ENCODE data around the gene CHRNB1. TPM values are rescaled to one million over a fixed set of nuclear protein-coding genes. Genes with fewer than 3 reads are reported as not detected.

Gene CHRNB1
- total and polyA plus RNA-seq, 10 donors = 7.3 to 12.9 (median 11.3) TPM

Other genes starting within 250 kb of the CHRNB1 start
Only the 30 nearest of the 40 such genes appear.
- 1 to 10 TPM in 6 of 7 donors, under 1 TPM in 1; 0.74 to 6.6 (median 2.4) TPM for gene CLDN7, start 182.6 kb upstream of the CHRNB1 start, total RNA-seq
- 1 to 10 TPM; 2.9 to 6.0 (median 4.3) TPM for gene CLDN7, start 182.6 kb upstream of the CHRNB1 start, polyA plus RNA-seq
- gene SLC2A4, start 163.3 kb upstream of the CHRNB1 start, total RNA-seq = 1 to 10 TPM in 1 of 7 donors, under 1 TPM in 6; 0.39 to 1.6 (median 0.51) TPM
- under 1 TPM; 0.07 to 0.56 (median 0.29) TPM for gene SLC2A4, start 163.3 kb upstream of the CHRNB1 start, polyA plus RNA-seq
- gene YBX2, start 150.4 kb upstream of the CHRNB1 start, total RNA-seq = under 1 TPM in 3 of 7 donors, not detected in 4; 0.11 to 0.40 (median 0.19) TPM
- under 1 TPM; 0.09 to 0.22 (median 0.12) TPM for gene YBX2, start 150.4 kb upstream of the CHRNB1 start, polyA plus RNA-seq
- gene EIF5A, start 137.4 kb upstream of the CHRNB1 start, total RNA-seq = 100 to 1,000 TPM; 117 to 326 (median 244) TPM
- gene EIF5A, start 137.4 kb upstream of the CHRNB1 start, polyA plus RNA-seq = 100 to 1,000 TPM; 310 to 426 (median 376) TPM
- gene GPS2, start 129.7 kb upstream of the CHRNB1 start, total RNA-seq = 100 to 1,000 TPM in 2 of 7 donors, 10 to 100 TPM in 5; 54.1 to 123 (median 65.4) TPM
- gene GPS2, start 129.7 kb upstream of the CHRNB1 start, polyA plus RNA-seq = 10 to 100 TPM; 56.6 to 73.2 (median 70.9) TPM
- gene NEURL4, start 115.7 kb upstream of the CHRNB1 start, total RNA-seq = 10 to 100 TPM; 16.5 to 53.9 (median 44.3) TPM
- gene NEURL4, start 115.7 kb upstream of the CHRNB1 start, polyA plus RNA-seq = 10 to 100 TPM; 17.6 to 48.6 (median 36.3) TPM
- 100 to 1,000 TPM; 118 to 312 (median 208) TPM for gene ACAP1, start 108.5 kb upstream of the CHRNB1 start, total RNA-seq
- gene ACAP1, start 108.5 kb upstream of the CHRNB1 start, polyA plus RNA-seq = 100 to 1,000 TPM; 126 to 266 (median 245) TPM
- 10 to 100 TPM in 1 of 7 donors, 1 to 10 TPM in 6; 7.7 to 10.0 (median 9.1) TPM for gene KCTD11, start 92.9 kb upstream of the CHRNB1 start, total RNA-seq
- gene KCTD11, start 92.9 kb upstream of the CHRNB1 start, polyA plus RNA-seq = 10 to 100 TPM in 1 of 3 donors, 1 to 10 TPM in 2; 5.4 to 12.0 (median 6.0) TPM
- gene TMEM95, start 89.9 kb upstream of the CHRNB1 start, total RNA-seq = not detected
- gene TMEM95, start 89.9 kb upstream of the CHRNB1 start, polyA plus RNA-seq = not detected
- 10 to 100 TPM in 1 of 7 donors, 1 to 10 TPM in 6; 4.2 to 16.2 (median 6.4) TPM for gene TNK1, start 64.0 kb upstream of the CHRNB1 start, total RNA-seq
- gene TNK1, start 64.0 kb upstream of the CHRNB1 start, polyA plus RNA-seq = 1 to 10 TPM; 6.6 to 8.7 (median 8.3) TPM
- 10 to 100 TPM; 34.1 to 63.2 (median 51.1) TPM for gene PLSCR3, start 50.5 kb upstream of the CHRNB1 start, total RNA-seq
- gene PLSCR3, start 50.5 kb upstream of the CHRNB1 start, polyA plus RNA-seq = 10 to 100 TPM; 31.3 to 45.9 (median 33.3) TPM
- 10 to 100 TPM; 39.1 to 82.5 (median 50.3) TPM for gene TMEM256, start 41.0 kb upstream of the CHRNB1 start, total RNA-seq
- gene TMEM256, start 41.0 kb upstream of the CHRNB1 start, polyA plus RNA-seq = 100 to 1,000 TPM; 175 to 193 (median 179) TPM
- 10 to 100 TPM in 6 of 7 donors, 1 to 10 TPM in 1; 8.7 to 23.0 (median 13.0) TPM for gene NLGN2, start 37.2 kb upstream of the CHRNB1 start, total RNA-seq
- 1 to 10 TPM; 2.2 to 6.5 (median 4.3) TPM for gene NLGN2, start 37.2 kb upstream of the CHRNB1 start, polyA plus RNA-seq
- not detected for gene SPEM1, start 24.7 kb upstream of the CHRNB1 start, total RNA-seq
- gene SPEM1, start 24.7 kb upstream of the CHRNB1 start, polyA plus RNA-seq = not detected
- not detected for gene SPEM2, start 19.4 kb upstream of the CHRNB1 start, total RNA-seq
- gene SPEM2, start 19.4 kb upstream of the CHRNB1 start, polyA plus RNA-seq = not detected
- gene SPEM3, start 16.2 kb upstream of the CHRNB1 start, total RNA-seq = not detected
- not detected for gene SPEM3, start 16.2 kb upstream of the CHRNB1 start, polyA plus RNA-seq
- gene TMEM102, start 9.6 kb upstream of the CHRNB1 start, total RNA-seq = 10 to 100 TPM in 5 of 7 donors, 1 to 10 TPM in 2; 7.1 to 17.4 (median 10.9) TPM
- 1 to 10 TPM; 4.7 to 9.8 (median 7.8) TPM for gene TMEM102, start 9.6 kb upstream of the CHRNB1 start, polyA plus RNA-seq
- gene FGF11, start 5.5 kb upstream of the CHRNB1 start, total RNA-seq = 1 to 10 TPM; 1.0 to 5.5 (median 3.2) TPM
- gene FGF11, start 5.5 kb upstream of the CHRNB1 start, polyA plus RNA-seq = 1 to 10 TPM; 1.5 to 3.5 (median 2.0) TPM
- gene ZBTB4, start 34.6 kb downstream of the CHRNB1 start, total RNA-seq = 10 to 100 TPM; 38.7 to 68.8 (median 46.5) TPM
- 10 to 100 TPM; 10.5 to 23.7 (median 12.3) TPM for gene ZBTB4, start 34.6 kb downstream of the CHRNB1 start, polyA plus RNA-seq
- gene SLC35G6, start 36.4 kb downstream of the CHRNB1 start, total RNA-seq = not detected
- under 1 TPM in 1 of 3 donors, not detected in 2; 0.13 TPM for gene SLC35G6, start 36.4 kb downstream of the CHRNB1 start, polyA plus RNA-seq
- 100 to 1,000 TPM; 108 to 196 (median 173) TPM for gene POLR2A, start 39.3 kb downstream of the CHRNB1 start, total RNA-seq
- gene POLR2A, start 39.3 kb downstream of the CHRNB1 start, polyA plus RNA-seq = 10 to 100 TPM in 1 of 3 donors, 1 to 10 TPM in 2; 8.2 to 26.0 (median 8.8) TPM
- 10 to 100 TPM; 37.4 to 64.6 (median 60.5) TPM for gene TNFSF12, start 104.0 kb downstream of the CHRNB1 start, total RNA-seq
- gene TNFSF12, start 104.0 kb downstream of the CHRNB1 start, polyA plus RNA-seq = 10 to 100 TPM; 46.5 to 65.0 (median 49.3) TPM
- gene TNFSF13, start 113.7 kb downstream of the CHRNB1 start, total RNA-seq = 10 to 100 TPM; 14.5 to 54.0 (median 31.6) TPM
- gene TNFSF13, start 113.7 kb downstream of the CHRNB1 start, polyA plus RNA-seq = 10 to 100 TPM; 19.9 to 23.4 (median 20.5) TPM
- 10 to 100 TPM; 36.3 to 71.7 (median 42.9) TPM for gene SENP3, start 116.9 kb downstream of the CHRNB1 start, total RNA-seq
- 10 to 100 TPM; 43.1 to 52.7 (median 45.6) TPM for gene SENP3, start 116.9 kb downstream of the CHRNB1 start, polyA plus RNA-seq
- gene CD68, start 134.6 kb downstream of the CHRNB1 start, total RNA-seq = 100 to 1,000 TPM; 177 to 387 (median 271) TPM
- 100 to 1,000 TPM in 1 of 3 donors, 10 to 100 TPM in 2; 52.5 to 236 (median 86.1) TPM for gene CD68, start 134.6 kb downstream of the CHRNB1 start, polyA plus RNA-seq
- 100 to 1,000 TPM in 1 of 7 donors, 10 to 100 TPM in 6; 35.5 to 163 (median 51.2) TPM for gene MPDU1, start 138.8 kb downstream of the CHRNB1 start, total RNA-seq
- 10 to 100 TPM; 42.7 to 73.0 (median 59.5) TPM for gene MPDU1, start 138.8 kb downstream of the CHRNB1 start, polyA plus RNA-seq
- 1 to 10 TPM in 1 of 7 donors, under 1 TPM in 2, not detected in 4; 0.41 to 1.7 (median 0.64) TPM for gene SOX15, start 145.0 kb downstream of the CHRNB1 start, total RNA-seq
- under 1 TPM; 0.20 to 0.44 (median 0.32) TPM for gene SOX15, start 145.0 kb downstream of the CHRNB1 start, polyA plus RNA-seq
- 10 to 100 TPM; 17.7 to 29.3 (median 26.7) TPM for gene FXR2, start 169.8 kb downstream of the CHRNB1 start, total RNA-seq
- 10 to 100 TPM; 18.9 to 26.9 (median 20.4) TPM for gene FXR2, start 169.8 kb downstream of the CHRNB1 start, polyA plus RNA-seq
- 10 to 100 TPM; 65.1 to 98.6 (median 80.6) TPM for gene SAT2, start 182.8 kb downstream of the CHRNB1 start, total RNA-seq
- gene SAT2, start 182.8 kb downstream of the CHRNB1 start, polyA plus RNA-seq = 100 to 1,000 TPM; 116 to 229 (median 191) TPM
- gene SHBG, start 185.1 kb downstream of the CHRNB1 start, total RNA-seq = 1 to 10 TPM in 2 of 7 donors, under 1 TPM in 3, not detected in 2; 0.49 to 1.9 (median 0.70) TPM
- gene SHBG, start 185.1 kb downstream of the CHRNB1 start, polyA plus RNA-seq = under 1 TPM; 0.27 to 0.35 (median 0.28) TPM

All from spleen (tissue), 10 donors.